Measurements from ENCODE around the gene SNX6.
"Not testable (repeated sequence)": the region's sequence is repeated elsewhere in the genome, so short reads cannot be mapped to it uniquely, and the experiment has no call there.

Gene SNX6

DNA sequence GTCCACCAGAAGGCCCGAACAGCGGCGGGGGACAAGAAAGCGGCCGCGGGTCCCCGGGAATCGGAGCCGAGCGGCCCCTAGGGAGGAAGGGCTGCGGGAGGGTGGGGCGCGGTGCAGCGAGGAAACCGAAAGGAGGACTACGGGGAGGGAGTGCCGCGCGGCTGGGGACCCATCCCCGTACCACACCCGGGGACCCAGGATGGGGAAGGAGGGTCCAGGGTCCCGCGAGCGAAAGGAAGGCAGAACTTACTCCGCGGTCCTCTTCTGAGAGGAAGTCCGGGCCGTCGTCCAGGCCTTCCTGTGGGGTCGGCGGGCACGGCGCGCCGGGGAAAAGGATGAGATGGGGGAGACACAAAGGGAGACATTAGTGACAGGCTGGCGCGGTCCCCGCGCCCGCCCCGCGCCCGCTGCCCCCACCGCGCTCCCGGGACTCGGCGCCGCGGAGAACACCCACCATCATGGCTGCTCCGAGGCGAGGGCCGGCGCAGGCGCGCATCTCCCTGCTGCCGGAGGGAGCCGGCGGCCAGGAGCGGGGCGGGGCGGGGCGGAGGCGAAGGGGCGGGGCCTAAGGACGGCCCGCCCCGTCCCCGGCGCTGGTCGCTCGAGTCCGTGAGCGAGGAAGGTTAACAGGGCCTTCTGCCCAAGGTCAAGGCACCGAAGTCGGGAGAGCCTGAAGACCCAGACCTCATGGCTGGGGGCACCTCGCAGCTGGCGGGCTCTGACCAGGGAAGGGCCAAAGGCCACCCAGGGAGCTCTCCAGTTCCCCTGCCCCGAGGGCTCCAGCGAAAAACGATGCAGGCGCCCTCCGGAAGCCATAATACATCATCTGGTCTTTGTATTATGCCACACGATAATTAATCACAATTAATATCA lies at the start of gene SNX6:
TSS of gene SNX6 (minus strand) at position 492 of the 873 bp plus-strand sequence. CDS start at position 460, 32 bp downstream.
- peak; percentile 71 for DNase-seq (ENCODE audit: low read depth)

DNA sequence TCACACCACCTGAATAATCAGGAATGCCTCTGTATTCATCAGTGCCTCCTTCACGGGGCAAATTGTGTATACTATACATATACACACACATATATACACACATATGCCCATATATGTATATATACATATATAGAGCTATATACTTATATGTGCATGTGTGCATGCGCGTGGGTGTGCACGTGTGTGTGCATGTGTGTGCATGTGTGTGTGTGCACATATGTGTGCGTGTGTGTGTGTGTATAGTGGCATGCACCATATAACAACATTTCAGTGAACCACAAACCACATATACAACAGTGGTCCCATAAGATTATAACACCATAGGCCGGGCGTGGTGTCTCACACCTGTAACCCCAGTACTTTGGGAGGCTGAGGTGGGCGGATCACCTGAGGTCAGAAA lies 48.8 kb upstream of the SNX6 start:
- DNase-seq (ENCODE audit: low read depth) = no peak

DNA sequence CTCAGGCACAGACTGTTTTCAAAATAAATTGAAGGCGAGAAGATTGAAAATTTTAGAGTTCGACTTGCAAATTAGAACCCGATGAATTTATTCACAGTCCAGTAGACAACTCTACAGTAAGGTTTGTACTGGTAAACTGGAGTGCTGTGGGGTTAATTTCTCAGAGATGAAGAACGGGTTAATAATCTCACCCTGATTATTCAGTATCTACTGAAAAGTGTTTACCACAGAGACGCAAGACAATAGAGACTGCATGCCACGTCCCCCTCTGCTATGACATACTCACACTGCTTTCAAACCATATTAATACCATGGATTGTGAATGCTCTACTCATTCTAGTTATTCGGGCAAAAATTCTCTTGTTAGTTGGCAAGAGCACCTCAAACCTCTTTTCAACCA lies 48.4 kb upstream of the SNX6 start:
- no peak for DNase-seq (ENCODE audit: low read depth)

DNA sequence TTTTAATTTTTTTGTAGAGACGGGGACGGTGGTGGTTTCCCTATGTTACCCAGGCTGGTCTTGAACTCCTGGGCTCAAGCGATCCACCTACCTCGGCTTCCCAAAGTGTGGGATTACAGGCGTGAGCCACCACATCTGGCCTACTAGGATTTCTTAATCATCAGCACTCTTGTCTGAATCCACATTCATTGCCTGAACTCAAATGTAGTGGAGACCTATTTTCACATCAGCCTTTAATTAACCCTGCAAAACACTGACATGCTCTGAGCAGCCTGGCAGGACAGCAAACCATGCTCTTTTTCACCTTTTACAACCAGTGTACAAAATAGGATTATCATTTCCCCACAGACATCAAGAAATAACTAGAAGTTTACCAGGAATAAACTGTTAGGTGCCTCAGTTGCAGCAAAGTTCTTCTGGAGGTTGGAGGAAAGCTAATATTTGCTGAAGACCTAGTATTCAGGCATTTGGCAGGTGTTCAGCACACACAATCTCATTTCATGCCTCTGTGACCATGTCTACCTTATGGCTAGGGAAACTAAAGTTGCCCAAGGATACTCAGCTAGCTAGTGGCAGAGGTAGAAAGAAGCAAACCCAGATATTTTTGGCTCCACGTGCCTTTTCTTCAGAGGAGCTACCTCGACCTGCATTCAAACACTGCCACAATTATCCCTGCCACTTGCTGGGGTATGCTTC lies 46.7 kb upstream of the SNX6 start:
- no peak for DNase-seq (ENCODE audit: low read depth)

DNA sequence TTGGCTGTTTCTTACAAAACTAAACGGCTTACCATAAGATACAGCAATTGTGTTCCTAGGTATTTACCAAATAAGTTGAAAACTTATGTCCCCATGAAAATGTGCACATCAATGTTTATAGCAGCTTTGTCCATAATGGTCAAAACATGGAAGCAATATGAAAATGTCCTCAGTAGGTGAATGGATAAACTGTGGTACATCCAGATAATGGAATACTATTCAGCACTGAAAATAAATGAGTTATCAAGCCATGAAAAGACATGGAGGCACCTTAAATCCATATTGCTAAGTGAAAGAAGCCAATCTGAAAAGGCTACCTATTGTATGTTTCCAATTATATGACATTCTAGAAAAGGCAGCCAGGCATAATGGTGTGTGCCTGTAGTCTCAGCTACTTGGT lies 43.8 kb upstream of the SNX6 start:
- no peak for DNase-seq (ENCODE audit: low read depth)

DNA sequence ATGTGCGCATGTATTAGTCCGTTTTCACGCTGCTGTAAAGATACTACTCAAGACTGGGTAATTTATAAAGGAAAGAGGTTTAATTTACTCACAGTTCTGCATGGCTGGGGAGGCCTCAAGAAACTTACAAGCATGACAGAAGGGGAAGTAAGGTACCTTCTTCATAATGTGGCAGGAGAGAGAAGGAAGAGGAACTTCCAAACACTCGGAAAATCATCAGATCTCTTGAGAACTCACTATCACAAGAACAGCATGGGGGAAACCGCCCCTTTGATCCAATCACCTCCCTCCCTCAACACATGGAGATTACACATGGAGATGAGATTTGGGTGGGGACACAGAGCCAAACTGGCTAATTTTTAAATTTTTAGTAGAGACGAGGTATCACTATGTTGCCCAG lies 41.8 kb upstream of the SNX6 start:
- no peak for DNase-seq (ENCODE audit: low read depth)

DNA sequence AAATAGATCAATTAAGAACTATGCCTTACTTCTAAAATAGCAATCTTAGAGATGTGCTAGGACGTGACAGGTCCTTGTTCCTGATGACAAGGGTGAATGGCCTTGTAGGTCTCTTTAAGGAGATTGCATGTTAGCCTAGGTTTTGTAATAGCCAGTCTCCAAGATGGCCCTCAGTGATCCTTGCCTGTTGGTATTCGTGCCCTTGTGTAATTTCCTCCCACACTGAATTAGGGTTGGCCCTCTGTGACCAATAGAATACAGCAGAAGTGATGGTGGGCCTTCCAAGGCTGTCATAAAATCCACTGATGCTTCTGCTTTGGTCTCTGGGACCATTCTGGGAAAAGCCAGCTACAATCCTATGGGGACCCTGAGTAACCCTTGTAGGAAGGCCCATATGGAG lies 38.2 kb upstream of the SNX6 start:
- no peak for DNase-seq (ENCODE audit: low read depth)

DNA sequence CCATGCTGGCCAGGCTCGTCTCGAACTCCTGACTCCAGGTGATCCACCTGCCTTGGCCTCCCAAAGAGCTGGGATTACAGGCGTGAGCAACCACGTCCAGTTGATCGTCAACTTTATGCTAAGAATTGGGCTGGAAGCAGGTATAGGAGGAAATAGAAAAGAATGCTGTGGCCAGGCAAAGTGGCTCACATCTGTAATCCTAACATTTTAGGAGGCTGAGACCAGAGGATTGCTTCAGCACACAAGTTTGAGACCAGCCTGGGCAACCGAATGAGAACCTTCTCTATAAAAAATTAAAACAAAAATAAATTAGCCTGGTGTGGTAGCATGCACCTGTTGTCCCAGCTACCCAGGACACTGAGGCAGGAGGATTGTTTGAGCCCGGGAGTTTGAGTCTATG lies 37.1 kb upstream of the SNX6 start:
- no peak for DNase-seq (ENCODE audit: low read depth)

DNA sequence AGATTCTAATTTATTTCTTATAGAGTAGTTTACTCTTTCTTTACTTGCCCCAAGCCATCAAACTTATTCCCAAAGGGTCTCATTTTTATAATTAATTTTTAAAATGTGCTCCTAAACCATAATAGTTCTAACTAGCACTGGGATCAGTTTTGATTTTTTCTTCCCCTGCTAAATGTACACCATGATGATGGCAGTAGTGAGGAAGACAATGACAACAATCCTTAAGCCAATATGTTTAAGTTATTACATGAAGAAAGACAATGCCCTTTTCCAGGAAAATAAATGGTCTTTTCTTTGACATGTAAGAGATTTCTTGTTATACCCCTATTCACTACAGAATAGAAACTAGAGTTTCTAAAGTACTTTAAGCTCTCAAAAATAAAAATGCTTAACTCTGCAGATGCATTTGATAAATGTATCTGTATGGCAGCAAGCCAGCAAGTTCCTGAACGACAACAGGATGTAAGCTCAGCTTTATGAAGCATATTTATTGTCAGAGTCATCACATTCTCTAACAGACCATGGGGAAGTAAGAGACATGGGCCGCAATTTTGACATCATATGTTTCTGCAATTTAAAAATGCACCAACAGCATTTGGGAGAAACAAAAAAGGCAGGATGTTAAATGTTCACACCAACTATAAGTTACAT lies 36.0 kb upstream of the SNX6 start:
- no peak for DNase-seq (ENCODE audit: low read depth)

DNA sequence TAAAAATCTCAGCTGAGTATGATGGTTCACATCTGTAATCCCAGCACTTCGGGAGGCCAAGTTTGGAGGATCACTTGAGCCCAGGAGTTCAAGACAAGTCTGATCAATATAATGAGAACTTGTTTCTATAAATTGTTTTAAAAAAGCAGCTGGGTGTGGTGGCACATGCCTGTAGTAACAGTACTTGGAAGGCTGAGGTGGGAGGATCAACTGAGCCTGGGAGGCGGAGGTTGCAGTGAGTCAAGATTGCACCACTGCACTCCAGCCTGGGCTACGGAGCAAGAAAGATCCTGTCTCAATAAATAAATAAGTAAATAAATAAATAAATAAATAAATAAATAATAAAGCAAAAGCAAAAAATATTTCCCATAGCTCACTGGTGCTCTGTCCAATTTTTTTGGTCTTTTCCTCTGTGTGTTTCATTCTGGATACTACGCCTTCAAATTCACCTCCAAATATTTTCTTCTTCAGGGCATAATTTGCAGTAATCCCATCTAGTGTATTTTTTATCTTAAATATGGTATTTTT lies 32.7 kb upstream of the SNX6 start:
- DNase-seq (ENCODE audit: low read depth) = no peak

DNA sequence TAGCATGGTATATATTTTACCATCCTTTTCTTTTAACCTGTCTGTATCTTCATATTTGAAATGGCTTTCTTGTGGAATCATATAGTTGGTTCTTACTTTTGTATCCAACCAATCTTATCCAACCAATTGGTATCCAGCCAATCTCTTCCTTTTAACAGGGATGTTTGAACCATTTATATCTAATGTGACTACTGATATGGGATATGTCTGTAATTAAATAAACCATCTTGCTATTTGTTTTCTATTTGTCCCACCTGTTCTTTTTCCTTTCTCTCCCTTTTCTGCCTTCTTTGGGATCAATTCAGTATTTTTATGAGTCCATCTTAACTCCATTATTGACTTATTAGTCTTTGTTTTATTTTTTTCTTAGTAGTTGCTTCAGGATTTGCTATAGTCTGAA lies 30.8 kb upstream of the SNX6 start:
- no peak for DNase-seq (ENCODE audit: low read depth)

DNA sequence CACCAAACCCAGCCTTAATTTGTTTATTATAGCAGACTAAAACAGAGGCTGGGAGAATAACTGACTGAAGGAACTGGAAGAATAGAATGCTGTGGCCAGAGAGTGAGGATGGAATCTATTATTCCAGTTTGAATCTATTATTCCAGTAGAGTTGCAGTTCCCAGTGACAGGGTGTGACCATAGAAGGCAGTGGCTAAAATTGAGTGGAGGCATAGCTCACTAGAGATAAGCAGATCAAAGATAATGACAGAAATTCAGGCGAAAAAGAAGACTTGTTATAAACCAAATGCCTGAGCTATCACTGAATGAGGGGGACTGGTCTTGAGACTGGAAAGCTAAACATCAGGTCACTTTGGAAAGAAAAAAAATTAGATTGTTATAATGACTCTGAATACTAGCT lies 26.0 kb upstream of the SNX6 start:
- no peak for DNase-seq (ENCODE audit: low read depth)

DNA sequence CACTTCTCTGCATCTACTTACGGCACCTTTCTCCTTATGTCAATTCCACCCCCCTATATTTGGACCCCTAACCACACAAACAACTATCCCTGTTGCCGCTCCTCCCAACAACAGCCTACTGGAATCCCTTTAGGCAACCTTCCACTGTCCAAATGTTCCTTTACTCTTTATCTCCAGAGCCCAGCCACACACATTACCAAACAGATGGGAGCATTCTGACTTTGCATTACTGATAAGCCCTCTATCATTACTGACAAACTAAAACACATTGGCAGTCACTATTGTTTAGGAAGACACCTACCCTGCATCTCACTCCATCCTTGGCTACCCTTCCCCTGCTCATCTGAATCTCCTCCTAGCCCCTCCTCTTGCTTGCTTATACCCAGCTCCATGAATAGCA lies 23.1 kb upstream of the SNX6 start:
- DNase-seq (ENCODE audit: low read depth) = not testable (repeated sequence)

DNA sequence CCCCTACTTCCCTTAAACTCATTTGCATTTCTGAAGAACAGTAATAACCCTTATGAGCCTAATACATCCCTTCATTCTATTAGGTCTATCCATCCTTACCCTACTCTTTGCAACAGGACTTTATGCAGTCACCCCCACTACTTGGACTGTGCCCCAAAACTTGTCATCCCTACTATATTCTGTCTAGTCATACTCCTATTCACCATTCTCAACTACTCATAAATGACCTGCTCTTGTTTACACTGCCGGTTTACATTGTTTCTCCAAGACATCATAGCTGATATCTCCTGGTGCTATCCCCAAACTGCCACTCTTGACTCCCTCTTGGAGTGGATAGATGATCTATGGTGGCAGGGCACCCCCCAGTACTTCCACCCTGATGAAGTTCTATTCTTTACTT lies 22.4 kb upstream of the SNX6 start:
- not testable (repeated sequence) for DNase-seq (ENCODE audit: low read depth)

DNA sequence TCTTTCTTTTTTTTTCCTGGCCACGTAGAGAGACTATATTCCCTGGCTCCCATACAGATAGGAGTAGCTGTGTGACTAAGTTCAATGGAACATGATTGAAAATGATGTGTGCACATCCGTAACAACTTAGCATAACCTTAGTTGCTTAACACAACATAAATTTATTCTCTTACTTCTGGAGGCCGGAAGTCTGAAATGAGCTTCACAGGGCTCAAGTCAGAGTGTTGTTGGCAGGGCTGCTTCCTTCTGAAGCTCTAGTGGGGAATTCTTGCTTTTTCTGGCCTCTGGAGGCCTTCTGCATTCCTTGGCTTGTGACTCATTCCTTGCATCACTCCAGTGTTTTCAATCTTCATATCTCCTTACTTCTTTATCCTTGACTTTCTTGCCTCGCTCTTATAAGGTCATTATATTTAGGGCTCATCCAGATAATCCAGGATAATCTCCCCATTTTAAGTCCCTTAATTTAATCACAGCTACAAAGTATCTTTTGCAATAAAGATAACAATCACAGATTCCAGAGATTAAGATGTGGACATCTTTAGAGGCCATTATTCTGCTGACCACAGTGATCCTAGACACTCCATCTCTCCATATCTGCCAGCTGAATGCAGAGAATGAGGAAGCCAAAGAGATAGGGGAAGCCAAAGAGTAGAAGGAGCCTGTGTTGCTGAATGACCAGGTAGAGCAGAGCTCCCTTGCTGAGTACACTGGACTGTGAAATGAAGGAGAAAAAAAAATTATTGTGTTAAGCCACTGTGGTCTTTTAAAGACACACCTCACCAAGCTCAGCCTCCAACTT lies 21.0 kb upstream of the SNX6 start:
- DNase-seq (ENCODE audit: low read depth) = no peak

DNA sequence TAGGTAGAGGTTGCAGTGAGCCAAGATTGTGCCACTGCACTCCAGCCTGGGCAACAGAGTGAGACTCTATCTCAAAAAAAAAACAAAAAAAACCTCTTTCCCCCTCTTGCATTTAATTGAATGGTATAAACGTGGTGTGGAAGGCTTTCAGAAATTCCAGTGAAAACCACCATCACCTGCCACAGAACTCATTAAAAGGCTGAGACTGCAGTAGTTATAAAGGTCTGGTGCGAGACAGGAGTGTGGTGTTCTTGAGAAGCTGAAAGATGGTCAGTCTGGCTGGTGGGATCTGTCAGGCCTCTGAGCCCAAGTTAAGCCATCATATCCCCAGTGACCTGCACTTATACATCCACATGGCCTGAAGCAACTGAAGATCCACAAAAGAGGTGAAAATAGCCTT lies 20.1 kb upstream of the SNX6 start:
- not testable (repeated sequence) for DNase-seq (ENCODE audit: low read depth)

DNA sequence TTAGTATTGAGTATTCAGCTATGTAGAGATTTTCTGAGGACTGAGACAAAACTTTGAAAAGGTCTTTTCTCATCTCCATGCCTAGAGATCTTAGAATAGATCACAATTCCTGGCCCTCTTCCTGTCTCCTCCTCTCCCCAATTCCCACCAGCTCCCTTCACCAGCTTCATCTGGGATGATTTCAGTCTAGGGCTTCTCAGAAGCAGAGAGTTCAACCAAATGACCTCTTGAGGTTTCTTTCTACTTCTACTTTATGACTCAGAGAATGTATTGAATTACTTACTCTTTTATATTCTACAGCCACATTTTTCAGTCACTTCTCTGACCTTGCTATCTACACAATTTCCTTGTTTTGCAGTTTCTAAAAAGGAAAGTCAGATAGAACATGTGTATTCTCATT lies 19.4 kb upstream of the SNX6 start:
- DNase-seq (ENCODE audit: low read depth) = no peak

DNA sequence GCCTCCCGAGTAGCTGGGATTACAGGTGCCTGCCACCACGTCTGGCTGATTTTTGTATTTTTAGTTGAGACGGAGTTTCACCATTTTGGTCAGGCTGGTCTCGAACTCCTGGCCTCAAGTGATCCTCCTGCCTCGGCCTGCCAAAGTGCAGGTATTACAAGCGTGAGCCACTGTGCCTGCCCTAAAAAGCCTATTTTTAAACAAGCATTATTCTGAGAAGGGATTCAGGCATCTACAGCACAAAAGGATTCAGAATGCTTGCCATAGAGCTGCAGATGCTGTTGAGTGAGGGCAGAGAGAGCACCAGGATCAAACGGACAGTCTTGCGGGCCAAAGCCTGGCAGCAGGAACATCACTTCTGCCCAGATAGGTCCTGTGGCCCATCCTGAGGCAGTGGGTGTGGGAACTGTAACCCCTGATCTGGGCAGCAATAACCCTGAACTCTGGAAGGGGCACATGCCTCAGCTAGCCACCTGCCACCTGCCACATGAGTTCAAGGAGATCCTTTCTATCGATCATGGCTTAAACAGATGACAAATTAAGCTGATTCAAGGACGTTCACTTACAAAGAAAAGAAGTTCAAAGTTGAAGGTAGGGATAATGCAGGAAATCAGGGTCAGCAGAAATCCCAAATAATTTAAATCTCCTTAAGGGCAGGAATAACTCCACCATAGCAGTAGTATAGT lies 16.8 kb upstream of the SNX6 start:
- DNase-seq (ENCODE audit: low read depth) = no peak

DNA sequence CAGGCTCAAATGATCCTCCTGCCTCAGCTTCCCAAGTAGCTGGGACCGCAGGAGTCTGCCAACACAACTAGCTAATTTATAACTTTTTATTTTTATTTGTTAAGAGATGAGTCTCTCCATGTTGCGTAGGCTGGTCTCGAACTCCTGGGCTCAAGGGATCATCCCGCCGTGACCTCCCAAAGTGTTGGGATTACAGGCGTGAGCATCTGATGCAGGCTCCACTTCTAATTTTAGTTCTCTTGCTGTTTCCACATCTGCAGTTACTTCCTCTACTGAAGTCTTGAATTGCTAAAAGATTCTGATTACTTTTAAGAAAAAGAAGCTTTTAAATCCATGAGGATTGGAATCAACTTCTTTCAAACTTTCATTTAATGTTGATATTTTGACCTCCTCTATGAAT lies 13.4 kb upstream of the SNX6 start:
- no peak for DNase-seq (ENCODE audit: low read depth)

DNA sequence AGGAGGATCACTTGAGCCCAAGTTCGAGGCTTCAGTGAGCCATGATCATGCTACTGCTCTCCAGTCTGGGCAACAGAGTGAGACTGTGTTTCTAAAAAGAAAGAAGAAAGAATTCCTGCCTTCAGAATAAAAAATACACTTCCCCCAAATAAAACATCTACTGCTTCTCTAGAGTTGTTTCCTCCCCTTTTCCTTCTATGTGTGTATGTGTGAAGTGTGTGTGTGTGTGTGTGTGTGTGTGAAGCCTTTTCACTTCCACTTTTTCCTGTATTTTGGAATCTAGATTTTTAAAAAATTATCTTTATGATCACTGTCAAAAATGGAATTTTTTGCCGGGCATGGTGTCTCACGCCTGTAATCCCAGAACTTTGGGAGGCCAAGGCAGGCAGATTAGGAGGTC lies 12.6 kb upstream of the SNX6 start:
- DNase-seq (ENCODE audit: low read depth) = no peak

DNA sequence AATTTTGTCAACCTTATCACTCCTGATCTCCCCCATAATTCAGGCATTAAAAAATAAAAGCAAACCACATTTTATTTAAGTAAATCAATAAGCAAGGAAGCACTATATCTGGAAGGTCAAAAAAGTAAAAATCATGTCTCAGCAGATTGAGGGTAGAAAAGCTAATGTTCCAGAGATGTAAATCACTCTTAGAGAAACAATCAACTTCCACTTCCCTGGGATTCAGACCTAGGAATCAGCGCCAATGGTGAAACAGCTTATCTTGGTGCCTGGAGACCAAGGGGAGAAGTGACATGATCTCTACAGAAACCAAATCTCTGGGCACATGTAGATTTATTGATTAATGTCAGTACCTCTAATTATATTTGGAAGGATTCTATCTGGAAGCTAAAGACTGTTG lies 10.9 kb upstream of the SNX6 start:
- DNase-seq (ENCODE audit: low read depth) = no peak

Measured in stimulated activated CD4-positive, alpha-beta T cell treated with anti-CD3 and anti-CD28 coated beads, Interleukin-2, amount 100 ng/mL, for 4 hours (primary cell).